SK-N-MC (cell line): ENCODE measurements around the gene ZNF331.

Experiments
- EZH2 ChIP-seq: fragments of 200-600 bp; sonication (generic); IDR thresholded peaks from one replicate; pipeline ENCODE4 v1.6.1; 2017; ENCODE audit warnings: antibody characterized with exemption
- FOXP2 ChIP-seq: optimal IDR thresholded peaks from 2 replicates; pipeline ENCODE3; 2011; ENCODE audit warnings: mild to moderate bottlenecking, moderate library complexity; ENCODE audit not compliant: insufficient read depth; ENCODE audit errors: extremely low read length, control extremely low read depth
- POLR2AphosphoS5 ChIP-seq: IDR thresholded peaks from 2 replicates; pipeline ENCODE4 v1.6.1; 2012; ENCODE audit warnings: mild to moderate bottlenecking, low read depth, low read length, borderline replicate concordance

DNA sequence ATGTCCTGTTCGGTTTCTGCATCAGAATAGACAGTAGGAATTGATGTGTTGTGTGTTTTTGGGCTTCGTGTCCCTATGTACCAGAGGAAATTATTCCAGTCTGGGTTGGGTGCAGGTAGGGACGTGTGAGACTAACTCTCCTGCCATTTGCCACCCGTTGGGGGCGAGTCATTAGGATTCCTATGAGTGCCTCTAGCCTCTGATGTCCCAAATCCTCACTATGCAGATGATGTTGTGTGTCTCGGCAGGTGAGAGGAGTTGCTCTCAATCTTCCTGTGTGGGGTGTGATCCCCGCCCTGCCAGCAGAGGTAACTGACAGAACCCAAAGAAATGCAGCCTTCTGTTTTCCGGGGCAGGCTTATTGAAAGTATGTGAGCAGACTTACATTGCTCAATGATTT, 31.2 kb upstream of the ZNF331 start:
- TF ChIP-seq EZH2 (no peak), POLR2AphosphoS5 (no peak), FOXP2 (no peak)
